ENCODE measurements around the gene SLC16A10.
"Not testable (repeated sequence)": the region's sequence is repeated elsewhere in the genome, so short reads cannot be mapped to it uniquely, and the experiment has no call there.

SLC16A10 gene, protein sequence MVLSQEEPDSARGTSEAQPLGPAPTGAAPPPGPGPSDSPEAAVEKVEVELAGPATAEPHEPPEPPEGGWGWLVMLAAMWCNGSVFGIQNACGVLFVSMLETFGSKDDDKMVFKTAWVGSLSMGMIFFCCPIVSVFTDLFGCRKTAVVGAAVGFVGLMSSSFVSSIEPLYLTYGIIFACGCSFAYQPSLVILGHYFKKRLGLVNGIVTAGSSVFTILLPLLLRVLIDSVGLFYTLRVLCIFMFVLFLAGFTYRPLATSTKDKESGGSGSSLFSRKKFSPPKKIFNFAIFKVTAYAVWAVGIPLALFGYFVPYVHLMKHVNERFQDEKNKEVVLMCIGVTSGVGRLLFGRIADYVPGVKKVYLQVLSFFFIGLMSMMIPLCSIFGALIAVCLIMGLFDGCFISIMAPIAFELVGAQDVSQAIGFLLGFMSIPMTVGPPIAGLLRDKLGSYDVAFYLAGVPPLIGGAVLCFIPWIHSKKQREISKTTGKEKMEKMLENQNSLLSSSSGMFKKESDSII

GRCh38 chr6:111087106-111087835 lies at the start of gene SLC16A10:
SLC16A10 (plus strand) TSS chr6:111087503; CDS start chr6:111087753, 250 bp downstream.
- peak; percentile 84 for DNase-seq

- DNase-seq: no peak
These were observed 48.6 kb upstream of the SLC16A10 start for GRCh38 chr6:111038534-111039252.

DNA sequence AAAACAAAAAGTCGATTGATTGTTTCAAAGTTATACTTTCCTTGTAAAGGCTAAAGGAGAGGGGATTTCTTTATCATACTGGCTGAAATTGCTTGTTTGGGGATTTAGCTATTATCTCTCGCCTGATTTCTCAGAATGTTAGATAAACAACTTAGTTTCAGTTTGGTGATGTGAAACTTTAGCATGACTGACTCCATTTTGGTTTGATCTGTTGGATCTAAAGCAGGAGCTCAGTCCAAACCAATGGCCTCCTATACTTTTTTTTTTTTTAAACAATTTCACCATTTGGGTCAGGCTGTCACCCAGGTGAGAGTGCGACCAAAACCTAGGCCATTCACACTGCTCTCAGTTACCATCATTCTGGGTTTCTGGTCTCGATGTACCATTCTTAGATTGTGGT lies 45.4 kb upstream of the SLC16A10 start:
- DNase-seq: no peak

GRCh38 chr6:111047244-111047643 lies 40.1 kb upstream of the SLC16A10 start:
- no peak for DNase-seq

DNA sequence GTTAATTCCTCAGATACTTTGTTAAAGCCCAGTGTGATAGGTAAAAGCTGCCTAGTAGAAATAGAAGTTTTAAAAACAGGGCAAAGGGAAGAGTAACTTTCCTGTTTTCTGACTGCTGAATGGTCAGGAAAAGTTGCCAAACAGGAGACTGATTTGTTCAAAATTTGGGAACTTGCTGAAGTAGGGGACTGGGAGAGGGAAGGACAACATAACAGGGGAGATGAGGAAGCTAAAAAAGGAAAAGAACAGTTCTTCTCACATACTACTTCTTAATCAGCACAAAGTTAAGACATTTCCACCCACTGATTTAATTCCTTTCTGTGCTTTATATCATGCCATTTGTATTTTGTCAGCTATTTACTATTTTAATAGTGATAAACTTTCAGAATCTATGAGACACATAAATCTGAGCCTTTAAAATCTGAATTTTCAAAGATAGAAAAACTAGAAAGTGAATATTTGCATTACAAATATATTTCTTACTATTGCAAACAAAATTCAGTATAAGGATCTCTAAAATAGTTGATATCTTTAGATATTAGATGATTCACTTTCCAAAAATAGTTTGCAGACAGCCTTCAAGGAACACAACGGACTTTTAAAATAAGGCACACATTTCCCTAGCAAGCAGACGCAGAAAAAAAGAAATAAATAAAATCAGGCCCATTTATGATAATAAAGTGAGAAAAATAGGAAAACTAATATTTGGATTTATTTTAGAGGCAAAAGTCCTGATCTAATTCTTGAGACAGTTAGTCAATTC lies 36.9 kb upstream of the SLC16A10 start:
- DNase-seq: no peak

DNA sequence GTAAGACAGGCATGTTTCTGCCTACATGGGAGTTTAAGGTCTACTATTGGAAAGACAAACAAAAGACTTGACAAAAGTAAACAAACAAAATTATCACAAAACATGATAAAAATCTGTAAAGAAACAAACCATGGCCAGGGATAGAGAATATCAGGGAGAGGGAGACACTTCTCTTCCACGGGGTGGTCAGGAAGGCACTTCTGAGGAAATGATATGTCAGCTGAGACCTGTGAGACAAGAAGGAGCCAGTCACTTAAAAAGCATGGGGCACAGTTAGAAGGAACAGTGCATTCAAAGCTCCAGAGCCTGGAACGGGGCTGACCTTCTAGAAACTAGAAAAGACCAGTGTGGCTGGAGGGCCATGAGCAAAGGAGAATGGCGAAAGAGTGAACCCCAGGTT lies 35.1 kb upstream of the SLC16A10 start:
- no peak for DNase-seq

DNA sequence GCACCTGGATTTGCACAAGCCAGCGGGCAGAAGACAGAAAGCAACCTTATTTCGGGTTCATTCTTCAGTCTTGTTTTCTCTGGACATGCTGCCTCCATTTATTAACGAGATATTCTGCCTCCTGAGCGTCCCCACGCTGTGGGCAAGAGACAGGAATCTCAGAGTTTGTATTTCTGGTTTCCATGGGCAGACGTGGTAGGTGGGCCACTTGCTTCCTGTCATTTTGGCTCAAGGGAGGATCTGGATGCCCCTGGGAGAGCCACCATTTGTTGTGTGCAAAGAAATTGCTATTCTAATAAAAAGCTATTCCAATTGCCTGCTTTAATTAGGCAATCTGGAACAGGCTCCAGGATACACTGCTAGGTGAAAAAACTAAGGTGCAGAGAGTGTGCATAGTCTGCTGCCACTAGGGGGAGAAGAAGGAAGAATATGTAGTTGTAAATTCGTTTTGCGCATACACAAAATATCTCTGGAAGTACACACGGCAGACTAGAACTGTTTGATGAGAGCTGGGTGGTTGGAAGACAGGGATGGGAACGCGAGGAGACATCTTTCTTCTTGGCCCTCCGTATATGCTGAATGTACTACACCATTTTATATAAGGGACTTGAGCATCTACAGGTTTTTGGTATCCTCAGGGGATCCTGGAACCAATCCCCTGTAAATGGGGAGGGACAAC lies 30.1 kb upstream of the SLC16A10 start:
- DNase-seq: peak; percentile 39

- no peak for DNase-seq
These were observed 25.8 kb upstream of the SLC16A10 start for GRCh38 chr6:111061508-111061907.

GRCh38 chr6:111061985-111062384 lies 25.3 kb upstream of the SLC16A10 start:
- DNase-seq: not testable (repeated sequence)

DNA sequence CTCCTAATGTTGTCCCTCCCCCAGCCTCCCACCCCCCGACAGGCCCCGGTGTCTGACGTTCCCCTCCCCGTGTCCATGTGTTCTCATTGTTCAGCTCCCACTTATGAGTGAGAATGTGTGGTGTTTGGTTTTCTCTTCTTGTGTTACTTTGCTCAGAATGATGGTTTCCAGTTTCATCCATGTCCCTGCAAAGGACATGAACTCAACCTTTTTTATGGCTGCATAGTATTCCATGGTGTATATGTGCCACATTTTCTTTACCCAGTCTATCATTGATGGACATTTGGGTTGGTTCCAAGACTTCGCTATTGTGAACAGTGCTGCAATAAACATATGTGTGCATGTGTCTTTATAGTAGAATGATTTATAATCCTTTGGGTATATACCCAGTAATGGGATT lies 24.4 kb upstream of the SLC16A10 start:
- not testable (repeated sequence) for DNase-seq

GRCh38 chr6:111068109-111068865 lies 19.0 kb upstream of the SLC16A10 start:
- DNase-seq: no peak

DNA sequence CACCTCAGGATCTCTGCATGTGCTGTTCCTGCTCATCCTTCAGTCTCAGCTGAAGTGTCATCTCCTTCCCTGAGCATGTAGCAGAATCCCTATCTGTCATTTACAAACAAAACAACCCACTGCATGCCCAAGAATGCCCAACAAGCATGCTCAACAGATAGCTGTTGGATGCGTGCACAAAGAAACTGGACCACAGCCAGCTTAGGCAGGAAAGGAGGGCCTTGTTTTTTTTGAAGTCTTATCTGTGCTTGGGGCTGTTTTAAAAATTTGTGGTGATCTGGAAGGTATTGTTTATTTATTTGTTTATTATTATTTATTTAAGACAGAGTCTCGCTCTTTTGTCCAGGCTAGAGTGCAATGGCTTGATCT lies 18.5 kb upstream of the SLC16A10 start:
- no peak for DNase-seq

DNA sequence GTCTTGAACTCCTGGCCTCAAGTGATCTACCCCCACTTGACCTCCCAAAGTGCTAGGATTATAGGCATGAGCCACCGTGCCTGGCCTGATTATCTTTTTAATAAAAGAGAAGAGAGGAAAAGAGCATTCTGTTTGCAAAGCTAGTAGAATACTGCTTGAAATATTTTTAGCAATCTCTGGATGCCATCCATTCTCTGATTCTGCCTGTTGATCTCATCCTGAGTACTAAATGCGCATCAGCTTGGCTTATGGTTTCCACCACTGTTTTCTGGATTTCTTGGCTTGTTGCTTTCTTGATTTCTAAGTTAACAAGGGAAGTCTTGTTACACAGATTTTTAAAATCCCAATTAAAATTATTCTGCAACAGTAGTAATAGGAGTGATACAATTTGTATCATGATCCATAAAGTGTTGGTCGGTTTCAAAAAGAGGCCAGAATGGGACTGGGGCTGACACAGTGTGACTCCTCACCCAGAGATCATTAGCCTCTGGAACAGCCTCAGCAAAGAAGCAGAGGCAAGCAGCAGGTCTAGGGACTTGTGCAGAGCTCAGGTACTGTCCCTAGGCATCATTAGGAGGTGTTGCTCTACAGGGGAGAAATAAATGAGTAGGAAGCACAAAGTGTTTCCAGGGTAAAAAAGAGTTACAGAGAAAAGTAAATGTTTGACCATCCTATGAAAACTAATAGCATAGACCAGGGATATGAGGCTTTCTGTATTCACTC lies 17.8 kb upstream of the SLC16A10 start:
- no peak for DNase-seq

- no peak for DNase-seq
These were observed 16.9 kb upstream of the SLC16A10 start for GRCh38 chr6:111070105-111071005.

DNA sequence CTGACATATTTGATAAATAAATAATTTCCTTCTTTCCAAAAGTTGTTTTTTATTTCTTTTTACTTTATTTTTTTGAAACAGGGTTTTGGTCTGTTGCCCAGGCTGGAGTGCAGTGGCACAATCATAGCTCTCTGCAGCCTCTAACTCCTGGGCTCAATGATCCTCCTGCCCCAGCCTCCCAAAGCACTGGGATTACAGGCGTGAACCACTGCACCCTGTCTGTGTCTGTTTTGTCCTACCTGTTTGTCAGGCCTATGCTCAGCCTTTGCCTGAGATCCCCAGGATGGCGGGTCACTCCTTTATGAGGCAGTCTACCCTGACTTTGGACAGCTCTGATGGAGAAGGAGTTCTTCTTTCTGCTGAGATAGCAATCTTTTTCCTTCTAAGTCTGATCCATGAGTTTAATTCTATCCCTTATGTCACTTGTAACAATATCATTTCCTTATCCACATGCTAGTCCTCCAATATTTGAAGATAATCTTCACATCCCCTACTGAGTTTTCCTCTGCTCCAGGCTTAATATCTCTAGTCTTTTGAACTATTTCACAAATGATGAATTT lies 14.4 kb upstream of the SLC16A10 start:
- no peak for DNase-seq

DNA sequence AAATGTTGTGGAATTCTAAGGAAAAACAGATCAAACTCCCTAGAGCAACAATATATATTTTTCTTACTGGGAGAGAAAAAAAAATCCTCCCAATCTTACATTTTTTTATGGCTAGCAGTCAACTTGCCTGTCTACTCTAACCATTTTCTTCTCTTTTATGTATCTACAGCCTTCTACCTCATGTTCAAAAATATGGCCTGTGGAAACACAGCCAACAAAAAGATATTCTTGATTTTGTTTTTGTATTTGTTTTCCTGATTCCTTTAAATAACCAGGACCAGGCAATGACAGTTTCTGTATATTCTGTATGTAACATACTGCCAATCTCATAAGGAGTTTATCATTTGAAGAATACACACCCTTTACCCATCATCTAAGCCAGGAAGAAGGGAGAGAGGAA lies 13.0 kb upstream of the SLC16A10 start:
- no peak for DNase-seq

DNA sequence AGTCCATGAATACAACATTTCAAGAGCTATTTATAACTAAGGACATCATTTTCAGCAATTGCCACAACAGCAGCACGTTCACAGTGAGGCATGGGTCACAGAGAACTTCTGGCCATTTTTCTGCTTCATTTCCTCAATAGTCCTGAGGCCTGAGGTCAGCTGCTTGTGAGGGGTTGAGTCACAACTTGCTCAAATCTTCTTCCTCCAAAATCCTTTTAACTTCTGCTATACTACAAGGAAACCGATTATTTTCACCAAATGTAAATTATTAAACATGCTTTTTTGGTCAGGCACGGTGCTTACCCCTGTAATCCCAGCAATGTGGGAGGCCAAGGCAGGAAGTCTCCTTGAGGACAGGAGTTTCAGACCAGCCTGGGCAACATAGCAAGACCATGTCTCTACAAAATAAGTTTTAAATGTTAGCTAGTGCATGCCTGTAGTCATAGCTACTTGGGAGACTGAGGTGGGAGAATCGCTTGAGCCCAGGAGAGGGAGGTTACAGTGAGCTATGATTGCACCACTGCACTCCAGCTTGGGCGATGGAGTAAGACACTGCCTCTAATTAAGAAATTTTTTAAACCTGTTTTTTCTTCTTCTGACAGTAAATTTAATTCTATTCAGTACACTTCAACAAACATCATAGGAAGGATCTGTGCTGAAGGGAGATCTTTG lies 11.1 kb upstream of the SLC16A10 start:
- DNase-seq: no peak

DNA sequence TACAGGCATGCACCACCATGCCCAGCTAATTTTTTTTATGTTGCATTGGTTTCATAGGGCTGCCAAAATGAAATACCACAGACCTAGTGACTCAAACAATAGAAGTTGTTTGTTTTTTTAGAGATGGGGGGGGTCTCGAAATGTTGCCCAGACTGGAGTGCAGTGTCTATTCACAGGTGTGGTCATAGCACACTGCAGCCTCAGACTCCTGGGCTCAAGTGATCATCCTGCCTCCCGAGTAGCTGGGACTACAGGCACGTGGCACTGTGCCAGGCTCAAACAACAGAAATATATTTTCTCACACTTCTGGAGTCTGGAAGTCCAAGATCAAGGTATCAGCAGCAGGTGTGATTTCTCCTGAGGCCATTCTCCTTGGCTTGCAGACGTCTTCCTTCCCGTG lies 6.6 kb upstream of the SLC16A10 start:
- no peak for DNase-seq

DNA sequence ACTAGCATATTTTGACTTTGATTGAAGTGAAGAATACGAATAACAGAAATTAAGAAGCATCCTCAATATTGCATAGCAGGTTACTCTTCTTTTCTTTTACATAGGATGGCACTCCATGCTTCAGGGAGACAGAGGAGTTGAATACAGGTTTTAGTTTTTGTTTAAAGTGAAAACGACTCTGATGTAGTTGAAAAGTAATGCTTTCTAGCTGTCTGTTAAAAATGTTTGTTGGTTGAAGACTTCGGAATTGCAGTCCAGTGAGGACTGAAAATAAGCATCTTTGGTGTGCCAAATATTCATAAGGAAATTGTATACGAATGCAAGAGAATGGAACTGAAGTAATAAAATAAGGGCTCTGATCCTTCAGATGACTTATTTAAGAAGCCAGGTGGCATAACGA lies 618 bp upstream of the SLC16A10 start:
- peak; percentile 1 for DNase-seq
